Neutrophil (primary cell): ENCODE results near the gene PKP4.
"Not testable (repeated sequence)": the region's sequence is repeated elsewhere in the genome, so short reads cannot be mapped to it uniquely, and the experiment has no call there.

Experiments
- H3K27ac ChIP-seq: fragments of 200-600 bp; sonication (generic); 2 replicates; pipeline ENCODE4 v1.5.1; 2016; ENCODE audit warnings: mild to moderate bottlenecking, moderate library complexity
- H3K27me3 ChIP-seq: fragments of 200-600 bp; sonication (generic); 2 replicates; pipeline ENCODE4 v1.6.0; 2016; ENCODE audit warnings: mild to moderate bottlenecking
- H3K36me3 ChIP-seq: fragments of 200-600 bp; sonication (generic); 2 replicates; pipeline ENCODE4 v1.5.1; 2017
- H3K4me1 ChIP-seq, 2 experiments: fragments of 200-600 bp in 1 of 2; sonication (generic) in 1 of 2; 1 replicate in 1 of 2; 2 replicates in 1 of 2; pipeline versions ENCODE4 v1.5.1 to v1.6.1; 2013 to 2016; ENCODE audit warnings: low read depth in 1 of 2, low read length in 1 of 2, mild to moderate bottlenecking in 1 of 2, moderate library complexity in 1 of 2; ENCODE audit not compliant: control insufficient read depth in 1 of 2, insufficient read depth in 1 of 2
- H3K4me3 ChIP-seq, 2 experiments: fragments of 200-600 bp in 1 of 2; sonication (generic) in 1 of 2; 1 replicate in 1 of 2; 2 replicates in 1 of 2; pipeline ENCODE4 v1.5.1; 2013 to 2016; ENCODE audit warnings: low read depth in 1 of 2, low read length in 1 of 2, mild to moderate bottlenecking in 1 of 2, moderate library complexity in 1 of 2
- H3K9me3 ChIP-seq: fragments of 200-600 bp; sonication (generic); 2 replicates; pipeline ENCODE4 v1.5.1; 2016
- TF ChIP-seq, protein P1 (sequence below): fragments of 200-600 bp; sonication (generic); IDR thresholded peaks from 2 replicates; pipeline ENCODE4 v1.5.1; 2016; ENCODE audit warnings: antibody characterized with exemption

PKP4 gene

GRCh38 chr2:158463496-158464095 lies 6.8 kb downstream of the PKP4 start:
- Histone ChIP-seq H3K4me1 (peaks cover 21 to 34% of the 10 kb centered on the region in 2 experiments), H3K9me3 (no peaks in the 10 kb centered on the region), H3K36me3 (no peaks in the 10 kb centered on the region), H3K4me3 (no peak overlapping the region), H3K27me3 (no peaks in the 10 kb centered on the region), H3K27ac (no peak overlapping the region)
- TF ChIP-seq, protein P1, sequence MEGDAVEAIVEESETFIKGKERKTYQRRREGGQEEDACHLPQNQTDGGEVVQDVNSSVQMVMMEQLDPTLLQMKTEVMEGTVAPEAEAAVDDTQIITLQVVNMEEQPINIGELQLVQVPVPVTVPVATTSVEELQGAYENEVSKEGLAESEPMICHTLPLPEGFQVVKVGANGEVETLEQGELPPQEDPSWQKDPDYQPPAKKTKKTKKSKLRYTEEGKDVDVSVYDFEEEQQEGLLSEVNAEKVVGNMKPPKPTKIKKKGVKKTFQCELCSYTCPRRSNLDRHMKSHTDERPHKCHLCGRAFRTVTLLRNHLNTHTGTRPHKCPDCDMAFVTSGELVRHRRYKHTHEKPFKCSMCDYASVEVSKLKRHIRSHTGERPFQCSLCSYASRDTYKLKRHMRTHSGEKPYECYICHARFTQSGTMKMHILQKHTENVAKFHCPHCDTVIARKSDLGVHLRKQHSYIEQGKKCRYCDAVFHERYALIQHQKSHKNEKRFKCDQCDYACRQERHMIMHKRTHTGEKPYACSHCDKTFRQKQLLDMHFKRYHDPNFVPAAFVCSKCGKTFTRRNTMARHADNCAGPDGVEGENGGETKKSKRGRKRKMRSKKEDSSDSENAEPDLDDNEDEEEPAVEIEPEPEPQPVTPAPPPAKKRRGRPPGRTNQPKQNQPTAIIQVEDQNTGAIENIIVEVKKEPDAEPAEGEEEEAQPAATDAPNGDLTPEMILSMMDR, result no peak

DNA sequence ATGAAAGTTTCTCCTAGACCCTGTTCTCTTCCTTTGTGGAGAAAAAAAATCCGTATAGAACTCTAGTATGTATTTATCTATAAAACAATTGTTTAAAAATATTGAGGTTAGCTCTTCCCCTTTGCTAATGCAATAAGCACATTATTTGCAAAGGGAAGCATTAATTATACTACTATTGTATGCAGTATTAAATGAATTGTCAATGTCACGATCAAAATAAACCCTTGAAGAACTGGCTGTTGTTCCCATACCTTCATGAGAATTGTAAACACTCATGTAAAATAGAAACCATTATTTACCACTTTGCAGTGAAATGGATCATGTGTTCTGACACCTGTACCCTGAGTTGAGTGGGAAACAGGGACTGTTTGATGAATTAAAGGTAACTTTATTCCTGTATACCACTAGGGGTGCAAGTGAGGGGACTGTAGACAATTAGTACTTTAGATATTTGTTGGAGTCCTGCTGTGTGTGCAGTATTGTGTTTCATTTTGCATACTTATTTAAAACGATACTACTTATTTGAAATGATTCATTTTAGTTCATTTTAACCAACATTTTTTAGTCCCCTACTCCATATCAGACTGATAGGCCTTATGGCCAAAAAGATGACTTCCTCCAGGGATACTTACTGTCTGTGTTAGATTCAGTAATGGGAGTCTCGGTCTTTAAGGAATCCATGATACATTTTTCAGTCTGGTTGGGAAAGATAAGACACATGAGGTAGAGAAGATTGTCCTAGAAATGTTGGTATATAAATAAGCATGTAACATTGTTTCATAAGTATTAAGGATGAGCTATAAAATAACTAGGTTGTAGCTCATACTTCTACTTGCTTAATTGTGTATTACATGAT lies 7.9 kb downstream of the PKP4 start:
- TF ChIP-seq, protein P1, result no peak
- Histone ChIP-seq H3K4me3 (no peak overlapping the region), H3K4me1 (peaks cover 10 to 23% of the 10 kb centered on the region in 2 experiments), H3K9me3 (no peaks in the 10 kb centered on the region), H3K36me3 (no peaks in the 10 kb centered on the region), H3K27ac (no peak overlapping the region), H3K27me3 (no peaks in the 10 kb centered on the region)

- TF ChIP-seq, protein P1, result no peak
- H3K9me3 ChIP-seq, result no peaks in the 10 kb centered on the region
- H3K4me1 ChIP-seq, result peaks cover 0 to 8% of the 10 kb centered on the region in 2 experiments
- no peak overlapping the region for H3K4me3 ChIP-seq
- no peak overlapping the region for H3K27ac ChIP-seq
- H3K27me3 ChIP-seq, result no peaks in the 10 kb centered on the region
- H3K36me3 ChIP-seq, result no peaks in the 10 kb centered on the region
Observed at GRCh38 chr2:158467248-158467647, 10.5 kb downstream of the PKP4 start.

GRCh38 chr2:158472829-158473228 lies 16.1 kb downstream of the PKP4 start:
- not testable (repeated sequence) for H3K27ac ChIP-seq, H3K27me3 ChIP-seq, H3K4me1 ChIP-seq, H3K4me3 ChIP-seq, H3K9me3 ChIP-seq
- H3K36me3 ChIP-seq, result peaks cover 11% of the 10 kb centered on the region

- not testable (repeated sequence) for H3K4me1 ChIP-seq, H3K27ac ChIP-seq, H3K9me3 ChIP-seq, H3K27me3 ChIP-seq, H3K4me3 ChIP-seq
- peaks cover 11% of the 10 kb centered on the region for H3K36me3 ChIP-seq
Observed at GRCh38 chr2:158473300-158473699, 16.5 kb downstream of the PKP4 start.

DNA sequence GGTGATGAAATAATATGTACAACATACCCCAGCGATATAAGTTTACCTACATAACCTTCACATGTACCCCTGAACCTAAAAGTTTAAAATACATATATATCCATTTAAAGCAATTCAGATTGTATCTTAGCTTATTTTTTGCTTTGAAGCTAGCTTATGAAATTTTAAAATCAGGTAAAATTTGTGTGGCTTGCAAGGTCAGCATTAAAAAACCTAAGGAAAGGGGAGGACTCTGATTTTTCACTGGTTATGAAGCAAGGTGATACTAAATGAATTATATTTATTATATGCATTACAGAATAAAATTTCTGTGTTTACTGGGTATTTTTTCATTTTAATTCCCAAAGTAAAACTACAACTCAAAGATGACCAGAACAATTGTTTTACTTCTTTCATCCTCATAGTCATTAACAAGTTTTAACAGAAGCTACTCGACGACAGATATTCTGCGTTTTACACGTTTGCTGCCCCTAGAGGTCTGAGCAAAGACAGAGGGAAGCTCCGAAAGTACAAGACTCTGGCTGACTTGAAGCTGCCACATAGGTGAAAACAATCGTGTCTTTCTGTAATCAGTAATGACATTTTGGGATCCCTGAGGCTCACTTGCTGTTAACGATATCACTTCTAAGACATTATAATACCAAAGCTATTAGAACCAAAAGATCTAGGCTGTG lies 17.1 kb downstream of the PKP4 start:
- TF ChIP-seq, protein P1, result no peak
- H3K4me1 ChIP-seq, result no peaks in the 10 kb centered on the region
- peaks cover 11% of the 10 kb centered on the region for H3K36me3 ChIP-seq
- no peak overlapping the region for H3K27ac ChIP-seq
- no peaks in the 10 kb centered on the region for H3K27me3 ChIP-seq
- H3K4me3 ChIP-seq, result no peak overlapping the region
- H3K9me3 ChIP-seq, result no peaks in the 10 kb centered on the region

DNA sequence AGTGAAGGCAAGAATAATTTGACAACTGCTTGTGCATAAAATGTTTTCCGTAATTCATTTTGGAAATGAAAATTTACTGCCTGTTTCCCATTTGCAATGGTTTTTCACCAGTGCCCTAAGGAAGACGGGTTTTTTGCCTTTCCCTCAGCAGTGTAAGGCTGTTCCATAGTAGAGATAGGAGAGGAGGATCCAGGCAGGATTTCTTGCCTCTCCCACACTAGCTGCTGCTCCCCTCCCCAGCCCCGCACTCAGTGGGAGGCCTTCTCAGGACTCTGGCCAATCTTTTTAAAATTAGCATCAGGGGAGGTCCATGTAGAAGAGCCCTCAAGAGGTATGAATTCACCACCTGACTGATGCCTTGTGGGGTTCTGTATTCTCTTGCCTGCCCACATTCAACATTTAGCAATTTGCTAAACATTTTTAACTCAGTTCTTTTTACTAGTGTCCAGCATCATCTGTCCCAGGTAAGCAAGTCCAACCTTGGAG lies 17.8 kb downstream of the PKP4 start:
- not testable (repeated sequence) for H3K4me3 ChIP-seq, H3K4me1 ChIP-seq, H3K27ac ChIP-seq, H3K27me3 ChIP-seq, H3K9me3 ChIP-seq
- H3K36me3 ChIP-seq, result peaks cover 11% of the 10 kb centered on the region
